Coronary artery (tissue), 2 donors: ENCODE data around the gene PRLH.

Experiments
- DNase-seq: peaks from one replicate; pipeline ENCODE4 v3.0.0-alpha.2; 2017; ENCODE audit warnings: low spot score
- H3K27ac ChIP-seq, 2 donors: fragments of 200-600 bp; sonication (generic); one replicate each; pipeline ENCODE4 v1.5.1; 2016 to 2019
- H3K4me3 ChIP-seq: fragments of 200-600 bp; sonication (generic); 2 replicates; pipeline ENCODE4 v1.5.1; 2016; ENCODE audit warnings: mild to moderate bottlenecking, moderate library complexity
- CTCF ChIP-seq: fragments of 200-600 bp; sonication (generic); IDR thresholded peaks from one replicate; pipeline ENCODE4 v1.5.1; 2019; ENCODE audit warnings: antibody characterized with exemption

PRLH gene

DNA sequence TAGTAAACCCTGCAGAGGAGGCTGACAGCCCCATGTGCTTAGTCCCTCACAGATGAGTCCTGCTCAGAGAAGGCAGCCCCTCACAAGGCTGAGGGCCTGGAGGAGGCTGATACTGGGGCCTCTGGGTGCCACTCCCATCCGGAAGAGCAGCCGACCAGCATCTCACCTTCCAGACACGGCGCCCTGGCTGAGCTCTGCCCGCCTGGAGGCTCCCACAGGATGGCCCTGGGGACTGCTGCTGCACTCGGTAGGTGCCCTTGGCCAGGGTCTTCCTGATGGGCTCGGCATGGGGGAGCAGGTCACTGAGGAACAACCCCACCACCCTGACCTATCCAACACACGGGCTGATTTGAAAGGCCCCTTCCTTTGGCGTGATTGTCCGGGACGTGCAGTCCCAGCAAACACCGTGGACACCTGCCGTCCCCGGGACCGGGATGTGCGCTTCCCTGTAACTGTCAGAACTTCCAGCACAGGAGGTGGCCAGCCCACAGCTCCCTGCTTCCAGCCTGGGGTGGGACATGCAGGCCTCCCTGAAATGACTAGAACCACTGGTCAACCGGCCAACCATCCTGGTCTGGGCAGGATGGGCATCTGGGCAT, 40.7 kb upstream of the PRLH start:
- no peak overlapping the region for H3K27ac ChIP-seq
- no peak for DNase-seq
- no peak overlapping the region for H3K4me3 ChIP-seq
- no peak for TF ChIP-seq CTCF

- Histone ChIP-seq H3K4me3 (no peak overlapping the region), H3K27ac (no peak overlapping the region)
- TF ChIP-seq CTCF: no peak
- no peak for DNase-seq
These were observed 39.1 kb upstream of the PRLH start for GRCh38 chr2:237527233-237527632.

- H3K4me3 ChIP-seq: no peak overlapping the region
- DNase-seq: no peak
- no peak for TF ChIP-seq CTCF
- H3K27ac ChIP-seq: no peak overlapping the region
These were observed 38.6 kb upstream of the PRLH start for GRCh38 chr2:237527766-237528165.

GRCh38 chr2:237529452-237530402, 36.6 kb upstream of the PRLH start:
- TF ChIP-seq CTCF: no peak
- no peak overlapping the region for H3K4me3 ChIP-seq
- no peak overlapping the region for H3K27ac ChIP-seq
- no peak for DNase-seq

DNA sequence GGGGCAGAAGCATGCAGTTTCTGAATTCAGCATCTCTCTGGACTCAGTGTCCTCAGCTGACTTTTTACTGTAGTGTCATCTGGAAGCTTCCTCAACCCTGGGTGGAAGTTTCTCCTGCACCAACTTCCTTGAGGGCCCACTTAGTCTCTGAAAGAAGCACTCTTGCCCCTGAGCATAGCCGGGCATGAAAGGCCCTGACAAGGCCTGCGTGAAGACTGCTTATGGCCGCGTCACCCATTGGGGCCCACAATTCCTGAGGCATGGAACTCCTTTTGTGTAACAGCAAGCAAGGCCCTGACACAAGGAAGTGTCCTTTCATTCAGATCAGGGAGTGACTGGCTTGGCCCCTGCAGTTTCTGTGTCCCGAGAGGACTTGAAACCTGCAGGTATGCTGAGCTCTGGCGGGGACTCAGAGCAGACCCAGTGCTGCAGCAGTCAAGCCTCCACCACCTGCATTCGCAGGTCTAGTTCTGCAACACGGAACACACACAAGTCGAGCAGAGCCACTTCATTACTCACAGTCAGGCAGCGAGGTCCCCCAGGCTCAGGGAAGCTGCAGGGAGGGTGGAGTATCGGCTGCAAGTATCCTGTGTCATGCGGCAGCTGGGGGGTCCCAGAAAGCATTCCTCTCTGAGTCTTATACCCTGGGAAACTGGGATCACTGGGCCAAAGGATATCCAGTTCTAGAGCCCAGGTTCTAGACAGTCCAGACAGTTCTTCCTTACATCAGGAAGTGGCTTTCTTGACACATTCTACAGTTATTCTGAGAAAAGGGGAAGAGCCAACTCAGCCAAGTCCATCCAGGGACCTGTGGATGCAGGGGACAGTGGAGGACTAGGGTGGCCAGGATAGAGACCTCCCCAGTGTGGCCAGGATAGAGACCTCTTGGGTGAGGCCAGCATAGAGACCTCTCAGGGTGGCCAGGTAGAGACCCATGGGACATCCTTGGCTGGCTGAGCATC, 35.6 kb upstream of the PRLH start:
- DNase-seq: no peak
- TF ChIP-seq CTCF: no peak
- no peak overlapping the region for H3K27ac ChIP-seq
- no peak overlapping the region for H3K4me3 ChIP-seq

DNA sequence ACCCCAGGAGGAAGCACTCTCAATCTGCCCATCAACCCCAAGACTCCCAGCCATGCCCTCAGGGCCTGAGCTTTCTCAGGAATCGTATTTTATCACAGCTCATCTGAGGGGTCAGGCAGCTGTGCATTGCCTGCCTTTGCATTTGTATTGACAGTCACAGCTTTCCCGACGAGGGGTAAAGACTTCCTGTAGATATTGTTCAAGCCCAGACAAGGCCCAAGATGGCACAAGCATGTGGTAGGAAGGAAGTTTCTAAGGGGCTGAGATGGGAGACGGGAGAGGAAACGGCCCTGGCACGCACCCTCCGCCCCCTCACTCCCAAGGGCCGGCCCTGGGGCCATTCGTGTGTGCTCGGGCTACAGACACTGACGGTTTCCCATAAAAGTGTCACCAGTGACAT, 34.2 kb upstream of the PRLH start:
- Histone ChIP-seq H3K4me3 (no peak overlapping the region), H3K27ac (no peak overlapping the region)
- DNase-seq: no peak
- no peak for TF ChIP-seq CTCF
